Measurements from ENCODE around the gene C1QL4. TPM values are rescaled to one million over a fixed set of nuclear protein-coding genes. Genes with fewer than 3 reads are reported as not detected.
A peak's percentile ranks its signal among the peaks of the same experiment; 100 is the strongest.

The C1QL4 gene
- total and polyA plus RNA-seq, 2 of the 8 experiments (the other 6 are each of a cell fraction or from before 2014, with no cell fraction given) = 0.28 to 0.63 TPM

DNA sequence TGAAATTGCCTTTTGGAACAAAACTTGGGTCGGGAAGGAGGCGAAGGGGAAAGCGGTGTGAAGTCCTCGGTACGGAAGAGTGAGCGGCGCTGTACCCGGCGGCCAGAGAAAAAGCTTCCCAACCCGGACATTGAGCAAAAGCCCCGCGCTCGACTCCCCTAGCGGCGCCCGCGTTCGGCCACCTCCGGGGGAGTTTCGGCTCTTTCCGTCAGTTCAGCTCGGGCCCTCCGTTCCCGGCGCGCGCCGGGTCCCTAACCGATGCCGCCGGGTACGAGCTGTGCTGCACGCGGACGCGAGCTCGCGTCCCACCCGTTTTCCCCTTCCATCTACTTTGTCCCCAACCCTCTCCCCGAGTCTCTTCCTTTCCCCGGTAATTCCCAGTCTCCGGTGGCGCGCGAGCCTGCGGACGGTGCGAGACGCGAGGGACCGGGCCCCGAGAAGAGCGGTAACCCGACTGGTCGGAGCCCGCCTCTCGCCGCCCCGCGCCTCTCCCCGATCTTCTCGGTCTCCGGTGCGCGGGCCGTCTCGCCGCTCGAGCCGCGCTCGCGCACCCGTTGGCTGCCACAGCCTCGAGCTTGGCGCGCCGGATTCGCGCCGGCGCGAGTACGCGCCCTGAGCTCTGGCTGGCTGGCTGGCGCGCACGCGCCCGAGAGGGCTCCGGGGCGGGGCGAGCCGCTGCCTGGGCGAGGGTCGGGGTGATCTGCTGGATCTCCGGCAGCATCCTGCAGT is 29.8 kb upstream of the C1QL4 start (continued):
- TF ChIP-seq ASH2L (IDR thresholded peaks at IDR 0.05; ENCODE audit: low read length) (peak; percentile 97), CTCF (IDR thresholded peaks at IDR 0.05; ENCODE audit: control extremely low read depth in 1 of 3, insufficient read depth in 1 of 3, low read depth in 1 of 3, low read length in 3 of 3) (peak in 2 of 3 experiments; percentile 2 to 15; a peak in 2 of 4 replicates), CBX8 (IDR thresholded peaks at IDR 0.05; ENCODE audit: borderline replicate concordance, low read depth, low read length) (no peak), PHF8 (conservative IDR thresholded peaks at IDR 0.05; ENCODE audit: low read depth, low read length) (peak; percentile 97), E2F6 (IDR thresholded peaks at IDR 0.05) (peak; percentile 32), TBP (IDR thresholded peaks at IDR 0.05; ENCODE audit: low read depth, low read length) (peak; percentile 81; the same call in 1 of the 2 replicates), GABPA (IDR thresholded peaks at IDR 0.05; ENCODE audit: borderline replicate concordance, insufficient read depth, low read length) (no peak), RBBP5 (IDR thresholded peaks at IDR 0.05; ENCODE audit: borderline replicate concordance, low read depth, low read length) (peak; percentile 96; the same call in 1 of the 2 replicates), TAF7 (optimal IDR thresholded peaks at IDR 0.05; ENCODE audit: borderline replicate concordance, low read depth, low read length) (peak; percentile 90), POLR2AphosphoS5 (IDR thresholded peaks at IDR 0.05; ENCODE audit: low read depth, low read length) (peak; percentile 49), BACH1 (IDR thresholded peaks at IDR 0.05; ENCODE audit: low read length) (no peak)
- TF ChIP-seq, protein P1, sequence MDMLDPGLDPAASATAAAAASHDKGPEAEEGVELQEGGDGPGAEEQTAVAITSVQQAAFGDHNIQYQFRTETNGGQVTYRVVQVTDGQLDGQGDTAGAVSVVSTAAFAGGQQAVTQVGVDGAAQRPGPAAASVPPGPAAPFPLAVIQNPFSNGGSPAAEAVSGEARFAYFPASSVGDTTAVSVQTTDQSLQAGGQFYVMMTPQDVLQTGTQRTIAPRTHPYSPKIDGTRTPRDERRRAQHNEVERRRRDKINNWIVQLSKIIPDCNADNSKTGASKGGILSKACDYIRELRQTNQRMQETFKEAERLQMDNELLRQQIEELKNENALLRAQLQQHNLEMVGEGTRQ (IDR thresholded peaks at IDR 0.05; ENCODE audit: low read length) = no peak

Measured in H1 (cell line).